GM12801 (cell line): ENCODE measurements around the gene ACER3.

ENCODE experiments used
- CTCF ChIP-seq: IDR thresholded peaks from one replicate; pipeline ENCODE4 v1.5.1; 2011; ENCODE audit warnings: control low read depth; ENCODE audit not compliant: insufficient read length; ENCODE audit errors: extremely low read depth

The ACER3 gene

GRCh38 chr11:76856571-76856970, 4.1 kb upstream of the ACER3 start:
- TF ChIP-seq CTCF: no peak

- no peak for TF ChIP-seq CTCF
Observed at GRCh38 chr11:76857781-76858410, 2.8 kb upstream of the ACER3 start.

- TF ChIP-seq CTCF: no peak
Observed at GRCh38 chr11:76859708-76860227, 950 bp upstream of the ACER3 start.

GRCh38 chr11:76861490-76861953, 804 bp downstream of the ACER3 start:
- TF ChIP-seq CTCF: no peak

- no peak for TF ChIP-seq CTCF
Observed at GRCh38 chr11:76863196-76863777, 2.6 kb downstream of the ACER3 start.

GRCh38 chr11:76872959-76873827, 12.5 kb downstream of the ACER3 start:
- TF ChIP-seq CTCF: no peak

GRCh38 chr11:76878014-76878413, 17.3 kb downstream of the ACER3 start:
- TF ChIP-seq CTCF: no peak
